SK-N-SH treated with all-trans-retinoic acid at 6 μM for 48 hours (cell line): ENCODE results near the gene ZSWIM9.
"Not testable (repeated sequence)": the region's sequence is repeated elsewhere in the genome, so short reads cannot be mapped to it uniquely, and the experiment has no call there.

Experiments used
- PATZ1 ChIP-seq: fragments of 250-450 bp; sonication (Bioruptor Pico); IDR thresholded peaks from 2 replicates; pipeline ENCODE4 v1.8.0; 2020; ENCODE audit warnings: mild to moderate bottlenecking, moderate library complexity, borderline replicate concordance
- PPARA ChIP-seq: fragments of 250-450 bp; sonication (Bioruptor Pico); IDR thresholded peaks from 2 replicates; pipeline ENCODE4 v1.5.0; 2020; ENCODE audit warnings: mild to moderate bottlenecking, borderline replicate concordance
- RARB ChIP-seq: fragments of 250-450 bp; sonication (Bioruptor Pico); IDR thresholded peaks from 2 replicates; pipeline ENCODE4 v1.8.0; 2021; ENCODE audit warnings: mild to moderate bottlenecking, moderate library complexity
- ZNF70 ChIP-seq: fragments of 450-650 bp; formaldehyde crosslinking; IDR thresholded peaks from 2 replicates; pipeline ENCODE4 v1.5.0; 2020; ENCODE audit warnings: mild to moderate bottlenecking, moderate library complexity

- TF ChIP-seq ZNF70 (CRISPR knock-in tag); PATZ1 (CRISPR knock-in tag); PPARA; RARB (CRISPR knock-in tag): not testable (repeated sequence)
These were observed 50.3 kb downstream of the ZSWIM9 start for GRCh38 chr19:48220784-48221183.
